HG02885 (cell line): ENCODE measurements around the gene TMEM59L.
A peak's percentile ranks its signal among the peaks of the same experiment; 100 is the strongest.
"Not testable (repeated sequence)": the region's sequence is repeated elsewhere in the genome, so short reads cannot be mapped to it uniquely, and the experiment has no call there.

Source experiments
- ATAC-seq: cut with Tn5 transposase; IDR thresholded peaks from one replicate; pipeline ENCODE4 v1.9.1; 2021; ENCODE audit warnings: mild to moderate bottlenecking; ENCODE audit not compliant: unreplicated experiment, poor library complexity

The TMEM59L gene

DNA sequence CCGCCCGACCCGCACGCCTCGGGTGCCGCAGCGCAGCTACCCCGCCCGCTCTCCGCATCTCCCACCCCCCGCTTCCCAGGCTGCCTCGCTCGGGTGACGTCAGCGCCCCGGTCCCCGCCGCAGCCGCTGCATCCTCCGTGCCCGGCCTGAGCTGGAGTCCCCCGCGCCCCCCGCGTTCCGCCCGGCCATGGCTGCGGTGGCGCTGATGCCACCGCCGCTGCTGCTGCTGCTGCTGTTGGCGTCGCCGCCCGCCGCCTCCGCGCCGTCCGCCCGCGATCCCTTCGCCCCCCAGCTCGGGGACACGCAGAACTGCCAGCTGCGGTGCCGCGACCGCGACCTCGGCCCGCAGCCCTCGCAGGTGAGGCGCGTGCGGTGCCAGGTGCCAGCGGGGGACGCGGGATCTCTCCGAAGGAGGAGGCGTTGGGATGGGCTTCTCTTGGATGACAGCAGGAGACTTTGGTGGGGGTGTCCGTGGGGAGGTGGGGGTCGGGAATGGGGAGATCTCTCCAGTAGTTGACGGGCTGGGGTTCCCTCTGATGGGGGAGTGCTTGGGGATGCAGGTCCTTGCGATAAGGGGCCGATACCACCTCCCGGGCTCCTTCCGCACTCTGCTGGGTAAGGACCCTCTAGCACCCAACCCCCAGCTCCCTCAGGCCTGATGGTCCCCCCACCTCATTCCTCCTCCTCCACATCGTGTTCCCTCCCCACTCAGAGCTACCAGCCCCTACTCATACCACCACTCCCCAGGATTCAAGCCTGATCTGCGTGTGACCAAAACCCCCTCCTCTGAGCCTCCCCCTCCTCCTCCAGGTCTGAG lies at the start of gene TMEM59L:
Gene TMEM59L (plus strand): TSS at position 99 of the 817 bp plus-strand sequence. CDS start 89 bp downstream, at position 188.
- no peak for ATAC-seq

GRCh38 chr19:18566953-18567352 lies 45.7 kb upstream of the TMEM59L start:
- ATAC-seq: no peak

GRCh38 chr19:18568367-18568766 lies 44.3 kb upstream of the TMEM59L start:
- no peak for ATAC-seq

- ATAC-seq: peak; percentile 94
These were observed 40.9 kb upstream of the TMEM59L start, which contains the start of gene UBA52 for GRCh38 chr19:18571564-18572344. Gene UBA52, plus strand, starts transcription at chr19:18571857. Its CDS starts 1,444 bp downstream, at chr19:18573301.

- no peak for ATAC-seq
These were observed 37.9 kb upstream of the TMEM59L start for GRCh38 chr19:18574691-18575291.

GRCh38 chr19:18576383-18576782 lies 36.3 kb upstream of the TMEM59L start:
- ATAC-seq: no peak

GRCh38 chr19:18577365-18577914 lies 35.2 kb upstream of the TMEM59L start:
- no peak for ATAC-seq

DNA sequence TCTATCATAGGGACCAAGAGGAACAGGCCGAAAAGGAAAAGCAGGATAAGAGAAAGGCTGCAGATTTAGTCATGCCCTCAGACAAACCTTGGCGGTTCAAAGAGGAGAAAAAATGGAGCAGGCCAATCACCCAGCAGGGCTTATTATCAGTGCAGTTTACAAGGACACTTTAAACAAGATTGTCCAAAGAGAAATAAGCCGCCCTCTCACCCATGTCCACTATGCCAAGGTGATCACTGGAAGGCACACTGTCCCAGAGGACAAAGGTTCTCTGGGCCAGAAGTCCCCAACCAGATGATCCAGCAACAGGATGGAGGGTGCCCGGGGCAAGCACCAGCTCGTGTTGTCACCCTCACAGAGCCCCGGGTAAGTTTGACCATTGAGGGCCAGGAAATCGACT lies 32.4 kb upstream of the TMEM59L start:
- no peak for ATAC-seq

DNA sequence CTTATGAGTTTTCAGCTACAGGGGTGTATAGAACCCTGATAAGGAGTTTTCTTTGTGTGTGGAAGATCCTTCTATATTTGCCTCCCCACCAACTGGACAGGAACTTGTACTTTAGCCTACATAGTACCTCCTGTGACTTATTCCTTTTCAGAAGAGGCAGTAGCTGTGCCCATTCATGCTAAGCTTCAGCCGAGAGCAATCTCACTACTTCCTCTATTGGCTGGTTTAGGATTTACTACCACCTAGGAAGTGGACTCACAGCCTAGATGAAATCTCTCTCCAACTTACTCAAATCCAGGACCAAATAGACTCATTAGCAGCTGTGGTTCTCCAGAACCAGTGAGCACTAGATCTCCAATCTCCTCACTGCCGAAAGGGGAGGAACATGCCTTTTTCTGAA lies 26.4 kb upstream of the TMEM59L start:
- no peak for ATAC-seq

DNA sequence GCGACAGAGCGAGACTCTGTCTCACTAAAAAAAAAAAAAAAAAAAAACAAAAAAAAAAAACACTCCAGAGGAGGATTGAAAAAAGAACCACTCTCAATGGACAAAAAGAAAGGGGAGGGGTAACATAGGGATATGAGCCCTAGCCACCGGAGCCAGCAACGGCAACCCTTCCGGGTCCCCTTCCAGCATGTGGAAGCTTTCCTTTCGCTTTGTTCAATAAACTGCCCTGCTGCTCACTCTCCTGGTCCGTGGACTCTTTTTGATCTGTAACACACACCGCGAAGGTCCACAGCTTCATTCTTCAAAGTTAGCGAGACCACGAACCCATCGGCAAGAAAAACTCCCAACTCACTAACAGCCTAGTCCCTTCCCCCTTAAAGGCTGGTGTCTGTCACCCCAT lies 25.1 kb upstream of the TMEM59L start:
- no peak for ATAC-seq

DNA sequence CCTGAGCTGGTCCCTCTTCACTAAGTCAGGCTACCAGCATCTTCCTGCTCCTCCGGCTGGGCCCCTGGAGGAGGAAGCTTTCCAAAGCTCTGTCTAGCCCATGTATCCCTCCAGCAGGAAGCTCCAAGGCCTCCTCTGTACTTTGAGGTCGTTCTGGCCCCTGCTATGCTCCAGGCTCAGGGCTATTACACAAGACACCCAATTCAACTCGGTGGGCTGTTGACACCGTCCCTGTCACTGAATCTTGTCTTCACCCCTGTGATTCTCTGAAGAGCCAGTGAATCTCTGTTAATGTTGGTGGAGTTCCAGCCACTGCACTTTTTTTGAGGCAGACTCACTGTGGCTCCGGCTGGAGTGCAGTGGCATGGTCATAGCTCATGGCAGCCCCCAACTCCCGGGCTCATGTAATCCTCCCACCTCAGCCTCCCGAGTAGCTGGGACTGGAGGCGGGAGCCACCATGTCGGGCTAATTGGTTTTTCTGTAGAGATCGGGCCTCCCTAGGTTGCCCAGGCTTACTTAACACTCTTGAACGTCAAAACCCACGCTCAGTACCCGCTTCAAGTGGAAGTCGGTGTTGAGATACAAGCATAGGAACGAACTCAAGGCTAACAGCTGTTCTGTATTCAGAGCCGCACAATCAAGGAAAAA lies 24.6 kb upstream of the TMEM59L start:
- ATAC-seq: no peak

DNA sequence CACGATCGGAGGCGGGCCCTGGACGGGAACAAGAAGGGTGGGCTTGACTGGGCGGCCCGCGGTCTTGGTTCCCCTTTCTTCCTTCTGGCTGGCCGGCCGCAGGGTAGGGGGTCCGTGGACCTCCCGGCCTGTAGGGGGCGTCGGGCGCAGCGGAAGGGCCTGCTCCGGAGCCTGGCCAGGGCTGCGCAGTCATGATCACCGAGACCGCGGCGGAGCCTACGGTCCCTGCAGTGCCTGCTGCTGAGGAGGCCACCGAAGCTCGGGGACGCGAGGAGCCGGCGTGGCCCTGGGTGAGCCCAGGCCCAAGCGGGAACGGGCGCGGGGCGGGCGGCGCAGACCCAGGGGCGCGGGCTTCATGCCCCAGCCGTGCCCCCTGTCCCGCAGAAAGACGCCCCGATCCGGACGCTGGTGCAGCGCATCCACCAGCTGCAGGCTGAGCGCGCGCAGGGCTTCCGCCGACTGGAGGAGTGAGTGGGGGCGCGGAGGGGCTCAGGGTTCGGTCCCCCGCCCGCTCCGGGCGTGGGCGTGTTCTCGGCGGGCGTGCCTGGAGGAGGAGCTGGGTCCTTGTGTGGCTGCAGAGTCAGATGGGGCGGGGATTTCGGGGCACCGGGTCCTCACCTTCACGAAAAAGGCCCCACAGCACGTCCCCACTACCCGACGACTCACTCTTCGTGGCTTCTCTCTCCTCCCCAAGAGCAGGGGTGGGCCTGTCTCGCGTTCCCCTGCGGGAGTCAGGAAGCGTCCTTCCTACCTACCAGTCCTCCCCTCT lies 23.9 kb upstream of the TMEM59L start, which contains the start of gene REX1BD:
Gene REX1BD (plus strand): TSS at position 188 of the 769 bp plus-strand sequence. CDS start 4 bp downstream, at position 192.
- peak; percentile 80 for ATAC-seq

GRCh38 chr19:18589380-18590272 lies 23.0 kb upstream of the TMEM59L start:
- ATAC-seq: peak; percentile 29

DNA sequence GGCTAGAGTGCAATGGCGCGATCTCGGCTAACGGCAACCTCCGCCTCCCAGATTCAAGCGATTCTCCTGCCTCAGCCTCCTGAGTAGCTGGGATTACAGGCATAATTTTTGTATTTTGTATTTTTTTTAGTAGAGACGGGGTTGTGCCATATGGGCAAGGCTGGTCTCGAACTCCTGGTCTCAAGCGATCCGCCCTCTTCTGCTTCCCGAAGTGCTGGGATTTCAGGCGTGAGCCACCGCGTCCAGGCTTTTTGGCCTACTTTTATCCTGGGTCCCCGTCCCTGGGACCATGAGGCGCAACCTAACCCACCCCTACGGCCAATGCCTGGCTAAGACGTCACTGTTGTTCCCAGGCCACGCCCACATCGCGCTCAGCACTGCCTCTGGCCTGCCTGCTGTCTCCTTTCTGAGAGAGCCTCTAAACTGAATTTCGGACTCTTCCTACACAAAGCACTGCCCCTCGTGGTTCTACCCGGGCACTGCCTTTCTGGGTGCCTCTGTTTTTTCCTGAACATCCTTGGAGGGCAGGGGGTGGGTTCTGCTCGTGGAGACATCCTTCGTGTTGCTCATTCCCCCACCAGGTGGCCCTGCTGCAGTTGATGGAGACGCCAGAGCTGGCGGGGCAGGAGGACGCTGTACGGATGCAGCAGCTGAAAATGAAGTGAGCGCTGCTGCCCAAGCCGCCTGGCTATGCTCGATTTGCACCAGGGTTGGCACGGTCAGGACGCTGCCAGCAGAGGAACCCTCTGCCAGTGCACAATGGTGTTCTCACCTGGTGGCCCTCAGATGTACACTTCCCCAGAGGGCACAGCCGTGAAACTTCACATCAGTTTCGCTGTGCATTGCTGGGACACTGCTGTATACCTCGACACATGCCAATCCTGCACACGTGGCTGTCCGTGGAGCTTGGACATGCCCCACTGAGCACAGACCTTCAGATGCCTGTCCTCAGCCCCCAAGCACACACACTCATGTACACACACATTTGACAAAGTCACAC lies 22.1 kb upstream of the TMEM59L start:
- no peak for ATAC-seq

- ATAC-seq: no peak
These were observed 20.8 kb upstream of the TMEM59L start for GRCh38 chr19:18591735-18592385.

GRCh38 chr19:18592732-18593131 lies 19.9 kb upstream of the TMEM59L start:
- ATAC-seq: not testable (repeated sequence)
